HG03196 (cell line): ENCODE measurements around the gene TMPRSS3.
A peak's percentile ranks its signal among the peaks of the same experiment; 100 is the strongest.
"Not testable (repeated sequence)": the region's sequence is repeated elsewhere in the genome, so short reads cannot be mapped to it uniquely, and the experiment has no call there.

ENCODE experiments used
- ATAC-seq: cut with Tn5 transposase; IDR thresholded peaks from one replicate; pipeline ENCODE4 v1.9.1; 2021; ENCODE audit not compliant: unreplicated experiment

Gene TMPRSS3

GRCh38 chr21:42409366-42409765 is 13.5 kb upstream of the TMPRSS3 start:
- no peak for ATAC-seq

GRCh38 chr21:42408718-42409117 is 12.9 kb upstream of the TMPRSS3 start:
- ATAC-seq = not testable (repeated sequence)

GRCh38 chr21:42407476-42407875 is 11.6 kb upstream of the TMPRSS3 start:
- ATAC-seq = no peak

- ATAC-seq = no peak
Measured at GRCh38 chr21:42406866-42407265, 11.0 kb upstream of the TMPRSS3 start.

GRCh38 chr21:42406201-42406621 is 10.4 kb upstream of the TMPRSS3 start:
- no peak for ATAC-seq

- ATAC-seq = no peak
Measured at GRCh38 chr21:42405064-42406013, 9.5 kb upstream of the TMPRSS3 start.

GRCh38 chr21:42404539-42404938 is 8.7 kb upstream of the TMPRSS3 start:
- no peak for ATAC-seq

- ATAC-seq = no peak
Measured at GRCh38 chr21:42403611-42404231, 7.9 kb upstream of the TMPRSS3 start, which contains the start of gene UBASH3A. Gene UBASH3A (plus strand): TSS chr21:42403902. CDS start chr21:42403946, 44 bp downstream.

GRCh38 chr21:42401820-42402251 is 6.0 kb upstream of the TMPRSS3 start:
- ATAC-seq = no peak

- no peak for ATAC-seq
Measured at GRCh38 chr21:42401154-42401553, 5.3 kb upstream of the TMPRSS3 start.

GRCh38 chr21:42400525-42400924 is 4.7 kb upstream of the TMPRSS3 start:
- no peak for ATAC-seq

GRCh38 chr21:42398436-42399028 is 2.7 kb upstream of the TMPRSS3 start:
- no peak for ATAC-seq

GRCh38 chr21:42397746-42398394 is 2.0 kb upstream of the TMPRSS3 start:
- no peak for ATAC-seq

- no peak for ATAC-seq
Measured at GRCh38 chr21:42396799-42397745, 1.2 kb upstream of the TMPRSS3 start.

- no peak for ATAC-seq
Measured at GRCh38 chr21:42395302-42395701, 550 bp downstream of the TMPRSS3 start.

GRCh38 chr21:42393443-42393950 is 2.4 kb downstream of the TMPRSS3 start:
- no peak for ATAC-seq

- ATAC-seq = peak; percentile 52
Measured at GRCh38 chr21:42392731-42393442, 3.0 kb downstream of the TMPRSS3 start.

- ATAC-seq = no peak
Measured at GRCh38 chr21:42391297-42391696, 4.6 kb downstream of the TMPRSS3 start.

- ATAC-seq = no peak
Measured at GRCh38 chr21:42390696-42391095, 5.2 kb downstream of the TMPRSS3 start.
